Raji (cell line): ENCODE data around the gene ESRRA.

Experiments used
- POLR2A ChIP-seq: IDR thresholded peaks from 2 replicates; pipeline ENCODE4 v1.6.1; 2011; ENCODE audit warnings: low read depth, low read length, control low read depth; ENCODE audit not compliant: insufficient read depth

The ESRRA gene

GRCh38 chr11:64355078-64355940 lies 50.0 kb downstream of the ESRRA start:
- TF ChIP-seq POLR2A = no peak

DNA sequence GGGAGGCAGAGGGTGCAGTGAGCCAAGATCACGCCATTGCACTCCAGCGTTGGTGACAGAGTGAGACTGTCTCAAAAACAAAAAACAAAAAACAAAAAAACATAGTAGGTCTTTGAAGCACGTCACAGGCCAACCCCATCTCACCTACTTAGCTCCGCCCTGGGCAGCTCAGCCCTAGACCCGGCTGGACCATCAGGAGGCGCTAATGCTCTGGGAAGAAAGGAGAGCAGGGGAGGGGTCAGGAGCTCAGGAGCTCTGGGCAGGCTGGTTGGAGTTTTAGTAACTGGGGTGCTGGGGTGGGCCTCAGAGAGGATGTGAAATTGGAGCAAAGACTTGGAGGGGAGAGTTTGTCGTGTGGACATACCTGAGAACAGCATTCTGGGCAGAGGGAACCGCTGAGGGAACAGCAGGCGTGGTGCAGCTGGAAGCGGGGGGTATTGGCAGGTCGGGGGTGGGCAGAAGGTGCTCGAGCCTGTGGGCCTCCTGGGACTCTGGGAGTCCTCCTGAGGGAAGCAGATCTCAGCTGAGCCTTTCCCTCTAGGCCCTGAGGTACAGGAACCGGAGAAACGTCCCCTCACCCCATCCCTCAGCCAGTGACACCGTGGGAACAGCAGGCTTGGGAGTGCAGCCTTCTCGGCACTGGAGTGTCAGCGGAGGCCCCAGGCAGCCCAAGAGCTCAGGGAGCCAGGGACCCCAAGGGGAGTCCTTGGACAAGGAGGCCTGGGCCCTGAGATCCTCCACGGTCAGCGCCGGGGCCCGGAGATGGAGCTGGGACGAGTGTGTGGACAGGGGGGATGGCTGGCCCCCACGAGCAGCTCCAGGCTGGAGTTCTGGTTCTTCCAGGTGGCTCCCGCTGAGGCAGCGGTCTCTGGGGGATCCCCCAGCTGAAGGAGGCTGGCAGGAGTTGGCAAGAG lies 51.4 kb downstream of the ESRRA start:
- TF ChIP-seq POLR2A = no peak

- no peak for TF ChIP-seq POLR2A
These were observed 52.1 kb downstream of the ESRRA start for GRCh38 chr11:64357446-64357845.

DNA sequence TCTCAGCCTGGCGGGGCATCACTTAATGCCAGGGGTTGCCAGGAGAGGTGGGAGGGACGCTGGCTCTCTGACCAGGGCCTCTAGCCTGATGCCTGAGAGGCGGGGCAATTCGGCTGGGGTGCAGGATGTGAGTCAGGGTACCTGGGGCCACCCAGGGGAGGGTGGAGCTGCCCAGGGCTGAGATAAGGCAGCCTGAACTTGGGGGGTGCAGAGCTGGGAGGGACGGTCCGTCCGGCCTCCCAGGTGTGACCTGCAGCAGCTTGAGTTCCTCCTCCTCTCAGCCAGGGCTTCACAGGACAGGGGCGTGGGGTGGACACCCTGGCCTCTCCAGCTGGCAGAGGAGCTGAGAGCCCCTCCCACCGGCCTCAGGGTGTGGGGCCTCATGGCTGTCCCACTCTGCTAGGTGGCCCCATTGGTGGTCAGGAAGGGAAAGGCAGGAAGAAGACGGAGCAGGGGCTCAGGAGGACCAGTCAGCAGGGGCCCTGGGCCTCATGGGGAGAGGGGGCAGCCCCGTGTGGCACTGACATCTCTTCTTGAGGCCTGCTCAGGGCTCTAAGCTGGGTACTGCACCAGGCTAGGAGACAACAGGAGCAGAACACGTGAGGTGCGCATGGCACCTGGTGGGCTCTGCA lies 52.7 kb downstream of the ESRRA start:
- no peak for TF ChIP-seq POLR2A

DNA sequence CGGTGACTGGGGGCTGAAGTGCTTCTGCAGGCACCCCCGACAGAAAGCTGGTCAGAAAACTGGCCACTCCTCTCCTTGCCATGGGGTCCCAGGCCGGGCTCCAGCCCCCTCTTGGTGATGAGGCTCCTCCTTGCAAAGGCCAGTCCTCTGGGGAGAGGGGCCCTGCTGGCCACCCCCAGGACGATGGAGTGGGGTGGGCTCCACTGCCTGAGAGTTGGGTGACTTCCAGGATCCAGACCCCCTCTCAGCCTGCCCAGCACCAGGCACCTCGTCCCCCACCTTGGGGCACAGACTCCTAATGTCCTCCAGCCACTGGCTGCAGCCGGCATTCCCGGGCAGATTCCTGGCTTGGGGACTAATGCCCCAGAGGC lies 53.2 kb downstream of the ESRRA start:
- no peak for TF ChIP-seq POLR2A

GRCh38 chr11:64358907-64359711 lies 53.8 kb downstream of the ESRRA start, which contains the start of gene RPS6KA4:
Gene RPS6KA4 (plus strand): TSS chr11:64359162. CDS start chr11:64359236, 74 bp downstream.
- TF ChIP-seq POLR2A = peak; percentile 69

DNA sequence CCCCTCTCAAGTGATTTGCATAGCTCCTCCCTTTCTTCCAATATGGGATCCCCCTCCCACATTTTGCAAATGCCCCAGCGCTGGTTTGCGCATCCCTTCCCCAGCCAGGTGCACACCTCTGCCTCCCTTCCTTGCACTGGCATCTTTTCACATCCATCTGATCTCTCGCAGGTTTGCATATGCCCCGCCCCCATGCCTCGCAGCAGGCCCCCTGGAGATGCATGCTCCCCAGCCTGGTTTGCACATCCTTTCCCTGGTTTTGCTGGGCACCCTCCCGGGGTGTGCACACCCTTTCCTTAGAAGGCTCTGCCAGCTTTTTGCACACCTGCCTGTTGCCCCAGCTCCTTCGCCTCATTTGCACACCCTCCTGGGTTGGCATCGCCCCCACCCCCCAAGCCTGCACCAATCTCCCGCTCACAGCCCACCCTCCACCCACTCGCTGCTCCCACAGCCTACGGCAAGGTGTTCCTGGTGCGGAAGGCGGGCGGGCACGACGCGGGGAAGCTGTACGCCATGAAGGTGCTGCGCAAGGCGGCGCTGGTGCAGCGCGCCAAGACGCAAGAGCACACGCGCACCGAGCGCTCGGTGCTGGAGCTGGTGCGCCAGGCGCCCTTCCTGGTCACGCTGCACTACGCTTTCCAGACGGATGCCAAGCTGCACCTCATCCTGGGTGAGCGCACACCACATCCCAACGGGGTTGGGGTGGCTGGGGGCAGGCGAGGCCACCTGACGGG lies 54.6 kb downstream of the ESRRA start:
- TF ChIP-seq POLR2A = no peak

DNA sequence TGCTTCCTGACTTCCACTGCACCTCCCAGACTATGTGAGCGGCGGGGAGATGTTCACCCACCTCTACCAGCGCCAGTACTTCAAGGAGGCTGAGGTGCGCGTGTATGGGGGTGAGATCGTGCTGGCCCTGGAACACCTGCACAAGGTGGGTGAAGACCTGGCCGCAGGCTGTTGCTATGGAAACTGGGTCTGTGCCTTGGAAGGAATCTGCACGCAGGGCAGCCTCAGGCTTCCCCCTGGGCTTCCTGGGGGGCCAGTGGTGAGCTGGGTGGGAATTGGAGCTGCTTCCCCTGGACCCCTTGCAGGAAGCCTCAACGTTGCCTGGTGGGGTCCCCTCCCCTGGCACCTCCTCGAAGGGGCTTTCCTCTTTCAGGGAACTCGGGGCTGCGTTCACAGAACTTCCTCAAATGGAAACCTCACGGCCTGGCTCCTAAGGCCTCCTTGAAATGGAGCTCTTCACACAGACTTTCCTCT lies 55.2 kb downstream of the ESRRA start:
- TF ChIP-seq POLR2A = no peak

- no peak for TF ChIP-seq POLR2A
These were observed 56.3 kb downstream of the ESRRA start for GRCh38 chr11:64361659-64362058.

DNA sequence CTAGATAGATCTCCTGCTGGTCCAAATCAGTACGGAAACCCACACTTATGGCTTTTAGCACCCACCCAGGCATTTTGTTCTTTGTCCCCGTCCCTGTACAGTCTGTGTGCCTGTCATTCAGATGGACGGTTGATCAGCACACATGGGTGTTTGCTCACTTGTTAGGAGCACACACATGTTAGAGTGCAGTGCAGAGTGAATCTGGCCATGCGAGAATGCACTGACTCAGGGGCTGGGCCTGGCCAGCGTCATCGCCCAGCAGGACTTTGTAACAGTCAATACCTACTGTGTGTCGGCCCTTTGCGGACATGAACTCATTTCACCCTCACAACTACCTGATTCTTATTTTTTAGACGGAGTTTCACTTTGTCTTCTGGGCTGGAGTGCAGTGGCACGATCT lies 57.0 kb downstream of the ESRRA start:
- no peak for TF ChIP-seq POLR2A

DNA sequence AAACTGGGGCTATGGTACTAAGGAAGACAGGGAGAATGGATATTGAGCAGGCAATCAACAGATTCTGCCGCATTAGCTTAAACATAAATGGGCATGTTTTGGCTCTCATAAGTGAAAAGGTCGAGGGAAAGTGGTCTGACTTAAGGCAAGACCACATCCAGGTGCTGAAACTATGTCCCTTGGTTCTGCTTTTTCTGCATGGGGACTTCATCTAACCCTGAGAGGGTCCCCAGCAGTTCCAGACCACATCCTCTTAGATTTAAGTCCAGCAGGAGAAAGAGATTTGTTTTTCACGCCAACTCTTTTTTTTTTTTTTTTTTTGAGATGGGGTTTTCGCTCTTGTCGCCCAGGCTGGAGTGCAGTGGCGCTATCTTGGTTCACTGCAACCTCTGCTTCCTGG lies 59.1 kb downstream of the ESRRA start:
- TF ChIP-seq POLR2A = no peak

- TF ChIP-seq POLR2A = no peak
These were observed 59.6 kb downstream of the ESRRA start for GRCh38 chr11:64364911-64365310.
